Mesenchymal stem cell (in vitro differentiated cells and primary cell): Measurements from ENCODE around the gene PRICKLE2. TPM values are rescaled to one million over a fixed set of nuclear protein-coding genes. Genes with fewer than 3 reads are reported as not detected.

ENCODE experiments used
- DNase-seq: peaks from one replicate; pipeline ENCODE4 v3.0.0-alpha.2; 2013
- H2AFZ ChIP-seq: one replicate; pipeline ENCODE4 v1.6.1; 2013; ENCODE audit warnings: low read depth, mild to moderate bottlenecking, control low read depth, inconsistent platforms, low read length, moderate library complexity
- H2AK5ac ChIP-seq: 2 replicates; pipeline ENCODE4 v1.6.1; 2013; ENCODE audit warnings: low read length, moderate library complexity, mild to moderate bottlenecking, inconsistent platforms; ENCODE audit not compliant: severe bottlenecking
- H2BK120ac ChIP-seq: one replicate; pipeline ENCODE4 v1.6.1; 2013; ENCODE audit warnings: low read depth, mild to moderate bottlenecking, inconsistent platforms, low read length, moderate library complexity
- H2BK12ac ChIP-seq, 2 experiments: one replicate each; pipeline ENCODE4 v1.6.1; 2013; ENCODE audit warnings: inconsistent platforms in 2 of 2, low read length in 2 of 2, mild to moderate bottlenecking in 2 of 2, moderate library complexity in 2 of 2, control low read depth in 1 of 2
- H2BK15ac ChIP-seq: one replicate; pipeline ENCODE4 v1.6.1; 2013; ENCODE audit warnings: mild to moderate bottlenecking, low read depth, inconsistent platforms; ENCODE audit not compliant: poor library complexity, severe bottlenecking
- H2BK5ac ChIP-seq: 2 replicates; pipeline ENCODE4 v1.6.1; 2013; ENCODE audit warnings: low read depth, mild to moderate bottlenecking, low read length, control low read depth, inconsistent platforms; ENCODE audit not compliant: poor library complexity, severe bottlenecking
- H3K14ac ChIP-seq, 2 experiments: one replicate each; pipeline ENCODE4 v1.6.1; 2013; ENCODE audit warnings: inconsistent platforms in 2 of 2, low read length in 2 of 2, control low read depth in 1 of 2, mild to moderate bottlenecking in 1 of 2, moderate library complexity in 1 of 2
- H3K18ac ChIP-seq, 2 experiments: one replicate each; pipeline ENCODE4 v1.6.1; 2013; ENCODE audit warnings: inconsistent platforms in 2 of 2, low read length in 2 of 2, control low read depth in 1 of 2, low read depth in 1 of 2, mild to moderate bottlenecking in 1 of 2
- H3K23ac ChIP-seq, 2 experiments: one replicate each; pipeline ENCODE4 v1.6.1; 2013; ENCODE audit warnings: inconsistent platforms in 2 of 2, low read length in 2 of 2, mild to moderate bottlenecking in 2 of 2, moderate library complexity in 2 of 2, control low read depth in 1 of 2
- H3K27ac ChIP-seq: 2 replicates; pipeline ENCODE4 v1.5.1; 2013; ENCODE audit warnings: mild to moderate bottlenecking, moderate library complexity, low read length, control low read depth, inconsistent platforms; ENCODE audit not compliant: poor library complexity, severe bottlenecking
- H3K27me3 ChIP-seq, 2 experiments: 2 replicates each; pipeline versions ENCODE4 v1.6.1 to v1.7.0; 2013; ENCODE audit warnings: low read length in 2 of 2, mild to moderate bottlenecking in 2 of 2, moderate library complexity in 2 of 2, control low read depth in 1 of 2, inconsistent platforms in 1 of 2; ENCODE audit not compliant: control insufficient read depth in 1 of 2, insufficient read depth in 1 of 2
- H3K36me3 ChIP-seq, 2 experiments: 2 replicates each; pipeline versions ENCODE4 v1.6.1 to v1.7.0; 2013; ENCODE audit warnings: low read length in 2 of 2, control low read depth in 1 of 2, inconsistent platforms in 1 of 2, low read depth in 1 of 2, mild to moderate bottlenecking in 1 of 2; ENCODE audit not compliant: insufficient read depth in 2 of 2, control insufficient read depth in 1 of 2
- H3K4ac ChIP-seq, 2 experiments: one replicate each; pipeline ENCODE4 v1.6.1; 2013; ENCODE audit warnings: inconsistent platforms in 2 of 2, low read length in 2 of 2, mild to moderate bottlenecking in 2 of 2, moderate library complexity in 2 of 2, control low read depth in 1 of 2, low read depth in 1 of 2
- H3K4me1 ChIP-seq: 2 replicates; pipeline ENCODE4 v1.6.1; 2013; ENCODE audit warnings: low read depth, low read length, control low read depth; ENCODE audit not compliant: control insufficient read depth, insufficient read depth
- H3K4me2 ChIP-seq: 2 replicates; pipeline ENCODE4 v1.6.1; 2013; ENCODE audit warnings: low read length, mild to moderate bottlenecking, inconsistent platforms; ENCODE audit not compliant: poor library complexity, severe bottlenecking
- H3K4me3 ChIP-seq, 2 experiments: 2 replicates each; pipeline versions ENCODE4 v1.5.1 to v1.7.0; 2013; ENCODE audit warnings: low read length in 2 of 2, mild to moderate bottlenecking in 2 of 2, control low read depth in 1 of 2, low read depth in 1 of 2; ENCODE audit not compliant: insufficient read depth in 1 of 2
- H3K79me1 ChIP-seq: replicated peaks from 2 replicates; pipeline ENCODE4 v1.6.1; 2013; ENCODE audit warnings: mild to moderate bottlenecking, control low read depth, low read length, inconsistent platforms; ENCODE audit not compliant: poor library complexity, severe bottlenecking
- H3K9ac ChIP-seq: 2 replicates; pipeline ENCODE4 v1.7.0; 2013; ENCODE audit warnings: mild to moderate bottlenecking, low read length, moderate library complexity
- H3K9me3 ChIP-seq: 2 replicates; pipeline ENCODE4 v1.7.0; 2013; ENCODE audit warnings: mild to moderate bottlenecking, low read length; ENCODE audit not compliant: control insufficient read depth
- H4K8ac ChIP-seq: one replicate; pipeline ENCODE4 v1.6.1; 2013; ENCODE audit warnings: inconsistent platforms, mild to moderate bottlenecking, low read length, moderate library complexity
- H4K91ac ChIP-seq: one replicate; pipeline ENCODE4 v1.6.1; 2013; ENCODE audit warnings: mild to moderate bottlenecking, low read length, inconsistent platforms
- WGBS: methylation state at CpG from one replicate; pipeline ENCODE4 v1.1.7; 2013; ENCODE audit warnings: mixed read lengths; 5-methylcytosine and 5-hydroxymethylcytosine counted together
- small RNA-seq: library from polyadenylated mRNA; stranded (forward); fragments of <200 nt; extraction: miRNeasy Mini kit (QIAGEN cat#:217004); gene quantifications from one replicate; pipeline ENCODE3, GENCODE V24; 2013; ENCODE audit warnings: low read depth

PRICKLE2 gene

GRCh38 chr3:64046996-64047594 is 178.2 kb downstream of the PRICKLE2 start:
- Histone ChIP-seq H3K4me2 (no peak overlapping the region), H3K18ac (no peak overlapping the region), H3K9me3 (no peaks in the 10 kb centered on the region), H3K27me3 (peaks cover 0 to 9% of the 10 kb centered on the region in 2 experiments), H4K91ac (no peak overlapping the region), H2BK15ac (no peak overlapping the region), H2BK12ac (no peak overlapping the region), H3K14ac (no peak overlapping the region), H3K79me1 (no peaks in the 10 kb centered on the region), H2BK5ac (no peak overlapping the region), H3K9ac (no peak overlapping the region), H3K4me3 (no peak overlapping the region), H3K4me1 (no peaks in the 10 kb centered on the region), H4K8ac (no peak overlapping the region), H3K4ac (no peak overlapping the region), H2AK5ac (no peak overlapping the region), H3K36me3 (no peaks in the 10 kb centered on the region), H2BK120ac (no peak overlapping the region), H3K23ac (no peak overlapping the region), H3K27ac (no peak overlapping the region), H2AFZ (no peak overlapping the region)
- 75% methylated on average over 6 of the region's 6 CpGs for WGBS
- no peak for DNase-seq

- Histone ChIP-seq H4K91ac (no peak overlapping the region), H2BK12ac (no peak overlapping the region), H3K9ac (no peak overlapping the region), H2AK5ac (no peak overlapping the region), H3K4me3 (no peak overlapping the region), H2BK5ac (no peak overlapping the region), H3K36me3 (no peaks in the 10 kb centered on the region), H4K8ac (no peak overlapping the region), H3K79me1 (no peaks in the 10 kb centered on the region), H3K14ac (no peak overlapping the region), H3K27me3 (peaks cover 0 to 9% of the 10 kb centered on the region in 2 experiments), H3K4me1 (no peaks in the 10 kb centered on the region), H2BK120ac (no peak overlapping the region), H3K4me2 (no peak overlapping the region), H3K4ac (no peak overlapping the region), H2BK15ac (no peak overlapping the region), H3K23ac (no peak overlapping the region), H3K27ac (no peak overlapping the region), H2AFZ (no peak overlapping the region), H3K9me3 (no peaks in the 10 kb centered on the region), H3K18ac (no peak overlapping the region)
- 90% methylated on average over 2 of the region's 3 CpGs for WGBS
- DNase-seq = no peak
Measured at GRCh38 chr3:64046592-64046991, 178.7 kb downstream of the PRICKLE2 start.

GRCh38 chr3:64042952-64043351 is 182.3 kb downstream of the PRICKLE2 start:
- Histone ChIP-seq H3K36me3 (no peaks in the 10 kb centered on the region), H3K4me1 (no peaks in the 10 kb centered on the region), H4K8ac (no peak overlapping the region), H3K23ac (no peak overlapping the region), H3K4me2 (no peak overlapping the region), H2AK5ac (no peak overlapping the region), H2BK5ac (no peak overlapping the region), H3K4ac (no peak overlapping the region), H3K27me3 (peaks cover 0 to 9% of the 10 kb centered on the region in 2 experiments), H3K9ac (no peak overlapping the region), H3K79me1 (no peaks in the 10 kb centered on the region), H3K27ac (no peak overlapping the region), H3K9me3 (no peaks in the 10 kb centered on the region), H2AFZ (no peak overlapping the region), H2BK15ac (no peak overlapping the region), H2BK120ac (no peak overlapping the region), H2BK12ac (no peak overlapping the region), H3K14ac (no peak overlapping the region), H3K4me3 (no peak overlapping the region), H4K91ac (no peak overlapping the region), H3K18ac (no peak overlapping the region)
- no CpG with 5 or more reads among the region's 1 CpG for WGBS
- DNase-seq = no peak

Small RNAs within 50 kb of the gene (small RNA-seq; reads per million reads assigned to genes)
- gene RF00012 = not detected
